Omental fat pad (tissue), 4 donors: ENCODE measurements around the gene CSNK1A1. TPM values are rescaled to one million over a fixed set of nuclear protein-coding genes. Genes with fewer than 3 reads are reported as not detected.
"Not testable (repeated sequence)": the region's sequence is repeated elsewhere in the genome, so short reads cannot be mapped to it uniquely, and the experiment has no call there.

Source experiments
- ATAC-seq: fragments of 150-250 bp; one replicate; pipeline ENCODE4 v1.9.1; 2016; ENCODE audit warnings: mild to moderate bottlenecking, moderate library complexity; ENCODE audit not compliant: low FRiP score
- DNase-seq: peaks from one replicate; pipeline ENCODE4 v3.0.0-alpha.2; 2019; ENCODE audit warnings: low spot score
- total RNA-seq, 4 donors: library from RNA; depleted of rRNA; stranded (reverse); fragments of >200 nt; gene quantifications; one replicate each; pipeline ENCODE4 v1.1.0, GENCODE V29; 2016
- TF ChIP-seq, protein P1 (sequence below), 3 donors: fragments of 450-650 bp; IDR thresholded peaks; one replicate each; pipeline ENCODE4 v1.5.1; 2016 to 2017; ENCODE audit warnings: antibody characterized with exemption in 3 of 3, mild to moderate bottlenecking in 3 of 3, moderate library complexity in 2 of 3

The CSNK1A1 gene
- total RNA-seq, 4 donors from 2014 or later: 181 to 292 (median 209) TPM

DNA sequence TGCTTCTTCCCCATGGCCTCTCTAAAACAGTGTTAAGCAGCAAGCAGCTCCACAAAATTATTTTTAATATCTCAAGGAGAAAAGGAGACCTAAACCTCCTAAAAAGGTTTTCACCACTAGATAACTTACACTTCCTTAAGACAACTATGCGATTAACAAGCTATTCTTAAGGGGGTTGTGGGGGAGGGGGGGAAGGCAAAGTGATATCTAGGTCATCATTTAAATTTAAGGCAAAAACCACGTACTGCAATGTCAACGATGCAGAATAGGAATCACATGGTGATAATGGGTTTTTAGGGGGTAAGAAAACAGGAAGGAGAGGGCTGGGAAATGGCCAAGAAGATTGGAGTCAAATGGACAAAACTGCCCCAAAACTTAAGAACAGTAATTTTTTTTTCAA is 32.6 kb downstream of the CSNK1A1 start:
- no peak for DNase-seq
- ATAC-seq: no peak
- TF ChIP-seq, protein P1, sequence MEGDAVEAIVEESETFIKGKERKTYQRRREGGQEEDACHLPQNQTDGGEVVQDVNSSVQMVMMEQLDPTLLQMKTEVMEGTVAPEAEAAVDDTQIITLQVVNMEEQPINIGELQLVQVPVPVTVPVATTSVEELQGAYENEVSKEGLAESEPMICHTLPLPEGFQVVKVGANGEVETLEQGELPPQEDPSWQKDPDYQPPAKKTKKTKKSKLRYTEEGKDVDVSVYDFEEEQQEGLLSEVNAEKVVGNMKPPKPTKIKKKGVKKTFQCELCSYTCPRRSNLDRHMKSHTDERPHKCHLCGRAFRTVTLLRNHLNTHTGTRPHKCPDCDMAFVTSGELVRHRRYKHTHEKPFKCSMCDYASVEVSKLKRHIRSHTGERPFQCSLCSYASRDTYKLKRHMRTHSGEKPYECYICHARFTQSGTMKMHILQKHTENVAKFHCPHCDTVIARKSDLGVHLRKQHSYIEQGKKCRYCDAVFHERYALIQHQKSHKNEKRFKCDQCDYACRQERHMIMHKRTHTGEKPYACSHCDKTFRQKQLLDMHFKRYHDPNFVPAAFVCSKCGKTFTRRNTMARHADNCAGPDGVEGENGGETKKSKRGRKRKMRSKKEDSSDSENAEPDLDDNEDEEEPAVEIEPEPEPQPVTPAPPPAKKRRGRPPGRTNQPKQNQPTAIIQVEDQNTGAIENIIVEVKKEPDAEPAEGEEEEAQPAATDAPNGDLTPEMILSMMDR (IDR thresholded peaks at IDR 0.05): no peak

DNA sequence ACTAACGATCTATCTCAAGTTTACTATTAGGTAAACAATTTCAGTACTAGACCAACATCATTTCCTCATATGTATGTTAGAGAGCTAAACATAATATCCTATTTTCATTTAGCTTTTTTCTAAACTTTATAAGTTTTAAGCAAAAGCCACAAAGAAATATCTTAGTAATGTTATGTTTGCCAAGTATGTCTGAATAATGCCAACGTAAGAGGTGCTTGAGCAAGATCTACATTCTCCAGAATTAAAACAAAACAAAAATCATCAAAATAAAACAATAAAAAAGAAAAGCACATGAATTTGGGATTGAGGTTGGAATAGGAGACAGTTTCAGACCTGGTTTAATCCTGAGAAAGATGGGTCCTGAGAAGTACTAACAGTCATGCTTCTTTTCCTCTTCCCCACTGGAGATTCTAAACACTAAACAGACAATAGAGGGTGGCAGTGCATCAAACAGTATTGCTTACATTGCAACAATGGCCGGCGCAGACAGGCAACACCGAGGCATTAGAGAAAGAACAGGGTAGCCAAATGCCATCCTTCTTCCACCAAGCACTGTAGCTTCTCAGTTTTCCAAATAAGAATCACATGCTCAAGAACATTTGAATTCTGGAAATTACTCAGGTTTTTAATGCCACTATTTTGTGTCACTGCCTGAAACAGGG is 33.6 kb downstream of the CSNK1A1 start:
- DNase-seq (no peak), ATAC-seq (no peak)
- TF ChIP-seq, protein P1 (IDR thresholded peaks at IDR 0.05): no peak

DNA sequence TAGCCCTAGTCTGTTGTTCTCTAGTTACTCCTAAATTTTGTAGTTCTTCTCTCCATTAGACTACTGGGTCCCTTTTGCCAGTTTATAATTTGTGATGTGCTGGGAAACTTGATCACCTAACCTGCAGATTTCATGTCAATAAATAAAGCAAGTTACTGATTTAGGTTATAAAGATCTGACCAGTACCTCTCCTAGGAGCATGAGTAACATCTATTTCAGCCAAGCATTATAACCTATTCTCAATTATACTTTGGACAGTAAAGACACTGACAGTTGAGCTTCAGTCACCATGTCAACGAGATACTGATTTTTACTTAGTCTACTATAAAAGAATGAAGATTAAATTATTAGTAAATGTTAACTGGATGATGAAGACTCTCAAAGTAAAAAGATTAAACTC is 36.7 kb downstream of the CSNK1A1 start:
- TF ChIP-seq, protein P1 (IDR thresholded peaks at IDR 0.05): no peak
- no peak for ATAC-seq

DNA sequence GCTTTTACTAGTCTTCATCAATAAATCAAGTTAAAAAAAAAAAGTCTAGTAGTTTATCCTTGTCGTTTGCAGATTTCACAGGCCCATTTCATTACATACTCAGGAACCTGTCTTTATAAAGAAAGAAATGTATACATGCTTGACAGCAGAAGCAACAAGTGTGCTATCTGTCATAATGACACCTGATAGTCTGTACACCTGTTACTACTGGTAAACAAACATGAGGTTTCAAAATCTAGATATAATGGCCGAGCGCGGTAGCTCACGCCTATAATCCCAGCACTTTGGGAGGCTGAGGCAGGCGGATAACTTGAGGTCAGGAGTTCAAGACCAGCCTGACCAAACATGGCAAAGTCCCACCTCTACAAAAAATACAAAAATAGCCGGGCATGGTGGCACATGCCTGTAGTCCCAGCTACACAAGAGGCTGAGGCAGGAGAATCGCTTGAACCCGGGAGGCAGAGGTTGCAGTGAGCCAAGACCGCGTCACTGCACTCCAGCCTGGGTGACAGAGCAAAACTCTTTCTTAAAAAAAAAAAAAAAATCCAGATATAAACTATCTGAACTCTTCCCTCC is 37.8 kb downstream of the CSNK1A1 start:
- not testable (repeated sequence) for ATAC-seq, DNase-seq

More for the DNA sequence above, 36.7 kb downstream of the CSNK1A1 start:
- DNase-seq: no peak

DNA sequence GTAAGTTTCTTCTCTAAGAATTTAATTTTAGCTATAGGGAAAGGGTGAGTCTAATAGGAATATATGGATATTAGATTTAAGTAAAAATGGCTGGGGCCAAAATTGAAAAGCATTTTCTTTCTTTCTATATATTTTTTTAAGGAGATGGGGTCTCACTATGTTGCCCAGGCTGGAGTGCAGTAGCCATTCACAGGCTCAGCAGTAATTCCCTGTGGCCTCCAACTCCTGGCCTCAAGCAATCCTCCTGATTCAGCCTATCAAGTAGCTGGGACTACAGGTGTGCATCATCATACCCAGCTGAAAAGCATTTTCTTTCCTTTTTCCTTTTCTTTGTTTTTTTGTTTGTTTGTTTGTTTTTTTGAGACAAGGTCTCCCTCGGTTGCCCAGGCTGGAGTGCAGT is 41.1 kb downstream of the CSNK1A1 start:
- TF ChIP-seq, protein P1 (IDR thresholded peaks at IDR 0.05): no peak
- ATAC-seq (no peak), DNase-seq (no peak)

DNA sequence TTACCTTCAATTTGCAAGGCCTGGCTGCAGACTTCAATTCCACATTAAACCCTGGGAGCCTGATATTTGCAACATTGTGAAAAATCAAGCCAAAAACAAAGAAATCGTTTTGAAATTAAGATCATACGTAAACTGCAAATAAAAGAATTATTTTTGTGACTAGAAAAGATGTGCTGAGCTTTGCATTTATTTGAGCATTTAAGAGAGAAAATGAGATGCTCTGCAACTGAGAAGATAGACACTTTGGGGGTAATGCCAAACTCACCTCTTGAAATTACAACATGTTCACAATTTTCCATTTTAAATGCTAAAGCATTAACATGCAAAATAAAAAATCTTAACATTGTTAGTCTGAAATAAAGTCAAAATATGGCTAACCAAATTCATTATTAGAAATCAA is 46.6 kb downstream of the CSNK1A1 start:
- no peak for ATAC-seq
- no peak for DNase-seq
- TF ChIP-seq, protein P1 (IDR thresholded peaks at IDR 0.05): no peak

DNA sequence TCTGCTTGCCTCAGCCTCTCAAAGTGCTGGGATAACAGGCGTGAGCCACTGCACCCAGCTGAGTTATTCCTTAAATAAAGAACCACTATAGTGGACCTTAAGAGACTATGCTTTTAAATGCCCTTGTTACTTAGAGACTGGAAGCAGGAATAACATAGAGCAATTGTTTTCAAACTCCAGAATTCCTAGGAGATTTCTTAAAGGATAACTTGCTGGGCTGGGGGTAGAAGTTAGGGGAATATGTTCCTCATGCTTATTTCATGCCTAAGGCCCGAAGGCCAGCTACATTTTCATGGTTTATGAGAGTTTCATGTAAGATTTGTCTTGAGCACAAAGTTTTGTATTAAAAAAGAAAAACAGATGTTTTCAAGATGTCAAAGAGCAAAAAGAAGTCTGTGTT is 48.2 kb downstream of the CSNK1A1 start:
- DNase-seq: no peak
- TF ChIP-seq, protein P1 (IDR thresholded peaks at IDR 0.05): no peak
- no peak for ATAC-seq
